Stimulated activated CD8-positive, alpha-beta memory T cell treated with anti-CD3 and anti-CD28 coated beads, Interleukin-4, amount 100 ng/mL, for 4 hours (primary cell): Measurements from ENCODE around the gene BCAS3.
"Not testable (repeated sequence)": the region's sequence is repeated elsewhere in the genome, so short reads cannot be mapped to it uniquely, and the experiment has no call there.

Experiments used
- DNase-seq, 2 donors: peaks; one replicate each; pipeline ENCODE4 v3.0.0-alpha.2; 2020; ENCODE audit warnings: low read depth in 2 of 2, low spot score in 1 of 2

Gene BCAS3

DNA sequence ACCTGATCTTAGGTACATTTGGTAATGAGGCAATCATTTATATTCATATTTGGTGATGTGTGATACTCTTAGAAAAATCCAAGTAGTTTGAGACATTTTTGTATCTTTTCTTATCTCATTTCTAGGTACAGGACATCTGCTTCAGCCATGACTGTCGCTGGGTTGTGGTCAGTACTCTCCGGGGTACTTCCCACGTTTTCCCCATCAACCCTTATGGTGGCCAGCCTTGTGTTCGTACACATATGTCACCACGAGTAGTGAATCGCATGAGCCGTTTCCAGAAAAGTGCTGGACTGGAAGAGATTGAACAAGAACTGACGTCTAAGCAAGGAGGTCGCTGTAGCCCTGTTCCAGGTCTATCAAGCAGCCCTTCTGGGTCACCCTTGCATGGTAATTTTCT, 312.2 kb downstream of the BCAS3 start:
- no peak for DNase-seq

DNA sequence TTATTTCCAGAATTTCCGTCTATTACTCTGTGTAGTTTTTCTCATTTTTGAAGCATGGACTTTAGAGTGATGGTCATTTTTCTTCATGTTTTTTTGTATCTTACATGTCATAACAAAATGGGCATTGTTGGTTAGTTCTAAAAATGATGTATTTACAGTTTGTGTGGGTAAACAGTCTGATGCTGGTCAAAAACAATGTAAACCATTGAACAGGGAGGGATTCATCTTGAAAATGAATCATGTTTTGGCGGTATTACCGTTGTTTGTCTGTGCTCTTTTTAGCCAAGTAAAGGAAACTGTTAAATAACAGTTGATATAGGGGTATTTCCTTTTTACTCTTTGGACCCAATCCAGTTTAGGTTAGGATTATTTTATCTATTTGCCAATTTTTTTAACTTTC, 315.8 kb downstream of the BCAS3 start:
- no peak for DNase-seq

DNA sequence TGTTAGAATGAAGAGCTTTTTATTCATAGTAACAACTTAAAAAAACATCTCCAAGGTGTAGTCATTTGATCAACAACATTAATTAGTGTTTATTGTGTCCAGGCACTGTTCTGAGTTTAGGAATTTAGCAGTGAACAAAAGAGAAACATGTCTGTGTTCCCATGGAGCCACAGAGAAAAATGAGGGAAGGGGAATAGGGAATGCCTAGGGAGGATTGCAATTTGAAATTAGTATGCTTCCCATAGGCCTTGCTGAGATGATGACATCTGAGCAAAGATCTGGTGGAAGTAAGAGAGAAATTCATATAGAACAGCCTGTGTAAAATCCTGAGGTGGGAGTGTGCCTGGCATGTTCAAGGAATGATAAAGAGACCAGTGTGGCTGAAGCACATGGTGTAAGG, 318.0 kb downstream of the BCAS3 start:
- DNase-seq, result no peak

DNA sequence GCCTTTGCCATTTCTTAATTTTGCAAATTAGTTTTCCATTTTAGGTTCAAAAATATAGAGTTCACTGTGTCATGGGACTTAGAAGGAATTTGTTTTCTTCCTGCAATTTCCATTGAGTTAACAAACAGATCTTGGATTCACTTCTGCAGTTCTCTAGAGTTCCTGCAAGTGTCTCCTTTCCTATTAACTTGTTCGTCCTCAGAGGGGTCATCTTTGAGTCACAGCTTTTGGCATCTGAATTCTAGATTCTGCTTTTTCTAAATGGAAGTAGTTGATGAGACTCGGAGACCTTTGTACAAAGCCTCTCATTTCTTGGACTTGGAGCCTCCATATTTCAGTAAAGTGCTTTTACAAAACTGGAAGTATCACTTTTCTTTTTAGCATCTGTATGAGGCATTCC, 323.3 kb downstream of the BCAS3 start:
- no peak for DNase-seq

DNA sequence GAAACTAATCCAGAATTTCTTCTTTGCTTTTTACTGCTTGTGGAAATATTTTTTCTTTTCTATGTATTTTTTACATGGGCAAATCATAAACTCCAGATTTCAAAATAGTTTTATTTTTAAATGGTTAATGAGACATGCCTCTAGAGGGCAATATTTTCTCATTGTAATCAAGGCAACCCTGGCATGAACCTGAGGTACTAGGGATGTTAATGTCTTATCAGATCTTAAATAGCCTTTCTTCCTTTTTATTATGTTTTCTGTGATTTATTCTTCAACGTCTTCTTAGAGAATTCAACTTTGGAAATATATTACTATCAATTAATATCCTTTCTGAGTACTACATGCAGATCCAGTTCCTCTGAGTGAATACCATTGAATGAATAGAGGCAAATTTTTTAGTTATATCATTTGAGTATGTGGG, 324.7 kb downstream of the BCAS3 start:
- no peak for DNase-seq

DNA sequence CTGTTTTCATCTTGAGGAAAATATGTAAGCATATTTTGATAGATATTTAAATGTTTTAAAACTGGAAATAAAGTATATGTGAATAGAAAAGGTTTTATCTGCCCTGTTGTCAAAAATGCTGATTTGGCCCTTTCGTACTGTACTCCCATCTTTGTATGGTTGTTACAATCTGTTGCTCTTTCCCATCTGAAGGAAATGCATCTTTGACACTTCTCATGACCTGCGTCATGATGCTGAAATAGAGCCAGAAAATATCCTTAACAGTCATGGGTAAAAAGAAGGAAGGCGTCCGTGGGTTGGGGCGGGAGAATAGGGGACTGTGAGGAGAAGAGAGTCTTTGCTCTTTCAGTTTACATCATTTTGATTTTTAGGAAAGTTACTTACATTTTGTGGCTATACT, 327.7 kb downstream of the BCAS3 start:
- no peak for DNase-seq

DNA sequence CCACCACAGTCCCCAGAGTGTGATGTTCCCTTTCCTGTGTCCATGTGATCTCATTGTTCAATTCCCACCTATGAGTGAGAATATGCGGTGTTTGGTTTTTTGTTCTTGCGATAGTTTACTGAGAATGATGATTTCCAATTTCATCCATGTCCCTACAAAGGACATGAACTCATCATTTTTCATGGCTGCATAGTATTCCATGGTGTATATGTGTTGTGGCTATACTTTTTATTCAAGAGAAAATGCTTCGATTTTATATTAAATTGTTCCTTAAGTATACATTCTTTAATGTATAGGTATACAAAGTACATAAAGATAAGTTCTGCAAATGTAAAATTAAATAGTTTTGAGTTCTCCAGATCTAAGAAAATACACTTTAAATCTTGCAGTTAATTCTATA, 328.3 kb downstream of the BCAS3 start:
- DNase-seq, result not testable (repeated sequence)

DNA sequence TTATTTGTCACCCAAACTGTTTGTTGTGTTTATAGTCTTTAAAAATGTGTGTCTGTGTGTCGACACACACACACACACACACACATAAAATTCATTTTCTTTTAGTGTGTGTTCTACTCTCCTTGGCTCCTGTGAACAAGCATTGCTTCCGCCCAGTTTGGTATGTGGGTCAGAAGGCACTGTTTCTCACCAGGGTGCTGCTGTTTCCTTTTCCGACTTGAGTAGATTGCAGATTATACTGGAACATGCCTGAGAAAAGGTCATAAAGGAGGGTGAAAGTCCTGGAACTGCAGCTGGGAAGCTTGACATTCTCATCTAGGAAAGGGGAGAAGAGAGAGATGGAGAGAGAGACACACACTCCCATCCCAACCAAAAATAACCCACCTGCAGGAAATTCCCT, 330.3 kb downstream of the BCAS3 start:
- DNase-seq, result no peak

DNA sequence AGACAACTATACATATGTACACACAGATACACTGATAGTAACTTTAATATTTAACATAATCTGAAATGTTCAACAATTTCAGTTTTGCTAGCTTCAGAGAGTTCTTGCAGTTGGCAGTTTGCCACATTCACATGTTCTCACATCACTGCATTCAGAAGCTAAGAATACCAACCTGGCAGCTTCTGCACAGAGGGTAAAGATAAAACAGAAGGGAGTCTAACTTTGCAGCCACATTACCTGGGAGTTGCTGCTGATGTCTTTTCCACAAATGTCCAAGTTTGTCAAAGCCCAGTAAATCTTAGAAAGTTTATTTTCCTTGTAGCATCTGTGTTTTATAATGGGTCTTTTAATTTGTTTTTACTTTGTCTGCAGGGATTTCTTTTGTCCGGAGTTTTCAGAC, 332.0 kb downstream of the BCAS3 start:
- no peak for DNase-seq

DNA sequence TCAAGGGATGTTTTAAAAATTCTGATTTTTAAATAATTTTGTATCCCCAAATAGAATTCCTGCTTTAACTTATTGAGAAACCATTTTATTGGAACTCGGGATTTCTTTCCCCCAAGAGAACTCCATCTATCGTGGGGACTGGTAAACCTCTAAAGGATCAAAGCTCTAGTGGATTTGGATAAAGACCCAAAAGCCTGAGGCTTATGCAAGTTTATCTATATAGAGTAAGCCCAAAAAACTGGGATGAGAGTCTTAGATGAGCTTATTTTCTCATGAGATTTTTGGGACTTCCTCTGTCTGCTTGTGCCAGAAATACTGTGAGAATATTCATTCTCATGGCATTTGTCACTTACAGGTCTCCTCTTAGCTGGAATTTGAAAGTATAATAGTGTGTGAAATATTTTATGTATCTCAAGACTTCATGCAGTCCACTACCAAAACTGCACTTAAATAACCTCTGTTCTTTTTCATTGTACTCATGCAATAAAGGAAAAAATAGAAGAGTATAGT, 333.1 kb downstream of the BCAS3 start:
- DNase-seq, result no peak

DNA sequence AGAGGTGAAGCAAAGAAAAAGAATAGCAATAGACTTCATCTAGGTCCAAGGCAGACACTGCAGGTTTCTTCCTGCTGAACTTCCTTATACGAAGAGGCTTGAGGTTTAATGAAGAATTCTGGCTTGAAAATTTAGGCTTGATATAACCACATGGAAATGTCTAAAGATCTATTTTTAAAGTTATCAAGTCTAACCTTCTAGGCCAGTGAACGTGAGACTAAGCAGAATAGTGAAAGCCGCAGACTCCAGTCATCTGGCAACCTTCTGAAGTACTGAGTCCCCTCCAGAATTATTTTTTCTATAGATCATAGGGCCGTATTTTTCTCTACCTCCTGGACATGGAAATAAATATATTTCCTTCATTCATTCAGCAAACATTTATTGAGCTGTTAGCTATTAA, 333.6 kb downstream of the BCAS3 start:
- DNase-seq, result no peak

DNA sequence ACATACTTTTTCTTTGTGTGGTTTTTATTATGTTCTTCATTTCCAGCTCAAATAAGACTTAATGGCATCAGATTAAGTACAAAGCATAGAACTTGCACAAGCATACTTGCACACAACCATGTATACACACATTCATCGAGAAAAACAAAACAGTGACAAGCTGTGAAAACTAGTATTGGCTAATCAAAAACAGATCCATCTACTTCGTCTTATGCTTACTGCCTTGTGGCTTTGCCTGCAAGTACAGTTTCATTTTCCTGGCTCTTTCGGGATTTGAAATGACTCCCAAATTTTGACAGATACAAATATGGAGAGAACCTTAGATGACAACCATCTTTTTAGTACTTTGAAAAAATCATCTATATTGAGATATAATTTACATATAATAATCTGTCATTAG, 338.3 kb downstream of the BCAS3 start:
- no peak for DNase-seq

DNA sequence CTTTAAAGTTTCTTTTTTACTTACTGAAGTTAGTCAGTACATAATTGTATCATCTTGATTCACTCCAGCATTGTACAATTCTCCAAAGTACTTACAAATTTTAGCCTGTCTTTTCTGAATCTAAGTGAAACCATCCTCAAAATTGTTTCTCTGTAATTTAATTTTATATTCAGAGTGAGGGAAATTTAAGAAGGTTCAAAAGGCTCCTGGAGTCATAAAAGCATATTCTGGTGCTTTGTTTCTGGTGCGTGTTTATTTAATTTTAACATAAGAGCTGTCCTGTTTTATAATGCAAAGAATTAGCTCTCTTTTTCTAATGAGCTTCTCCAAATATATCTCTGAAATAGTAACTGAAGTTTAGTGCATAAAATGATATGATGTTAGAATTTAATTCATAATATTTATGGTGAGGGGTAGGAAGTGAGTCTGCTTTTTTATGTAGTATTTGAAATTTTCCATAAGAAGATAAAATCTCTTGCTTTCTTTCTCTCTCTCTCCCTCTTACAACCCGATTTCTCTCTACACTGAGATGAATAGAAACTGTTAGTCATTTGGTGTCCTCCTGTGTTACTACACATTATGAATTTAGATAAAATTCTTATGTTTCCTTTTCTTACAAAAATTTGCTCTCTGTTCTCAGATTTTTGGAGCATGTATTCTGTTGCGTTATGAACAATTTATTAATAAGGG, 339.8 kb downstream of the BCAS3 start:
- no peak for DNase-seq

DNA sequence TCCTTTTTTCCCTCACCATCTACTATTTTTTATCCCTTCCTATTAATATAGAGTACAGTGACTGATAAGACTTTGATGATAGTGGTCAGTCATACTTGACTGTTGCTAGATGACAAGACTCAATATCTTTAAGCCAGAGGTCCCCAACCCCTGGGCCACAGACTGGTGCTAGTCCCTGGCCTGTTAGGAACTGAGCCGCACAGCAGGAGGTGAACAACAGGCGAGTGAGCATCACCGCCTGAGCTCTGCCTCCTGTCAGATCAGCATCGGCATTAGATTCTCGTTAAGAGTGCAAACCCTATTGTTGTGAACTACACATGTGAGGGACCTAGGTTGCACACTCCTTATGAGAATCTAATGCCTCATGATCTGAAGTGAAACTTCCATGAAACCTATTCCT, 341.3 kb downstream of the BCAS3 start:
- no peak for DNase-seq

DNA sequence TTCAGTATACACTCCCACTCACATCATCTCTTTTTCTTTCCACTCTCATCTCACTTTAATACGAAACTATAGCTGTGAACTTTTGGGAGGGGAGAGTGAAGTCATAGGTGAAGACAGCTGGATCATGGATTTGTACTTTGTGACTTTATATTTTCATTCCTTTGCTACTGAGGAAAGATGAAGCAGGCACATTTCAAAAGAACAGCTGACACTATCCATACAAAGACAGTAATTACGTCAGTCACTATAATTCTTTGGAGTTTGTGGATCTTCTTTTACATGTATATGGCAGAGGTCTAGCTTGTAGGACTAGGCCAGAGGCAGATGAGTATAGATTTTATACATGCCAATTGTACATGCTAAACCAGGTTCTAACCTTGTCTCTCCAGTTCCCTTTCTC, 346.3 kb downstream of the BCAS3 start:
- DNase-seq, result no peak

DNA sequence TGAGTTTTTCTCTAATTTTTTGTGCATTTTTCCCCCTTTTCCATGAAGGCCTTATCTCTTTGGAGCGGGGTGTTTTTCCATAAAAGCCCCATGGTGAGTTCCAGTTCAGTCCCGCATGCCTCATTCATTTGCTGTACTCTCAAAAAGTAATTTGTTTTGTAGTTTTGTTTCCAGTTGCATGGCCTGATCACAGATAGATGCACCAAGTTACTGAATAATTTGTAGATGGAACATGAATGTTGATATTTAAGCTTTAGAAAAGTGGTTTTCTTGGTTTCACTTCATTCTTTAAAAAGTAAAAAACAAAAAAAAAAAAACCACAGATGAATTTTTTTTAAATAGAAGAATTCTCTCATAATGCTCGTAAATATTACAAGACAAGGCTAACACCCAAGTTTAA, 349.2 kb downstream of the BCAS3 start:
- DNase-seq, result no peak

DNA sequence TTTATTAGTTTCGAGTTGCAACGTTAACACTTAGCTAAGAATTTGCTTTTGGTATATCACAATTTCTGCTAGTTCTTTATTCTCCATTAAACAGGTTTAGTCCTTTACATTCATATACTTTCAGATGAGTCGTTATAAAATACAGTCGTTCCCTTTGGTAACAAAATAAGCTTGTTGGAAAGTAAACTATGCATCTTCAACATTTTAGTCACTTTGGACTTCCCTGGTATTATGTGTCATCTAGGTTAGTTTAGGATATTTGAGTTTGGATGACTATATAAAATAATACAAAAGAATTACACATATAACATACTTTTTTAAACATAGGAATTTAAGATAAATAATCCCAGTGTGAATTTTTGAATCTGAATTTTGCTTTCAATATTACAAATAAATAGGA, 351.5 kb downstream of the BCAS3 start:
- DNase-seq, result no peak

DNA sequence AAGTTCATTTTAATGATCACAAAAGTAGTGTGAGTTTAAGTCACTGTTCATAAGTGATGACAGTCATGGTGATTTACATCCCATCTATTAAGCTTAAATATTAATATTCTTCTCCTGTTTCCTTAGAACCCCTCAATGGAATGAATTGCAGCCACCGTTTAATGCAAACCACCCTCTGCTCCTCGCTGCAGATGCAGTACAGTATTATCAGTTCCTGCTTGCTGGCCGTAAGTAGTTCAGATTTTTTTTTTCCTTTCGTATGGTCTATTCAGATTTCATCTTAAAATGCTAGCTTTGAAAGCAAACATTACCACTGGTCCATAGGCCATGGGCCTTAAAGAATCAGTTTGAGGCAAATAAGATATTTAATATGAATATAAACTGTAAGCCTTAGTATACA, 363.0 kb downstream of the BCAS3 start:
- no peak for DNase-seq

DNA sequence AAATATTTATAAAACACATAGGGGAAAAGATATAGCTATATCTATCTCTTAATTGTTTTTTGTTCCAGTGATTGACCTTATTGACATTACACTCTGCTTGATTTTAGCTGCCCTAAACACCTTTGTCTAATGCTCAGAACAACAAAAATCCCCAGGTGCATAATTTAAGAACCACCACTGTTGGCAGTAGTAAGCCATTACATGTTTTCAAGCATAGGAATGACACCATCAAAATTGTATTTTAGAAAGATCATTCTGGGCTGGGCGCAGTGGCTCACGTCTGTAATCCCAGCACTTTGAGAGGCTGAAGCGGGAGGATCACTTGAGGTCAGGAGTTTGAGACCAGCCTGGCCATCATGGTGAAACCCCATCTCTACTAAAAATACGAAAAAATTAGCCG, 364.7 kb downstream of the BCAS3 start:
- not testable (repeated sequence) for DNase-seq

DNA sequence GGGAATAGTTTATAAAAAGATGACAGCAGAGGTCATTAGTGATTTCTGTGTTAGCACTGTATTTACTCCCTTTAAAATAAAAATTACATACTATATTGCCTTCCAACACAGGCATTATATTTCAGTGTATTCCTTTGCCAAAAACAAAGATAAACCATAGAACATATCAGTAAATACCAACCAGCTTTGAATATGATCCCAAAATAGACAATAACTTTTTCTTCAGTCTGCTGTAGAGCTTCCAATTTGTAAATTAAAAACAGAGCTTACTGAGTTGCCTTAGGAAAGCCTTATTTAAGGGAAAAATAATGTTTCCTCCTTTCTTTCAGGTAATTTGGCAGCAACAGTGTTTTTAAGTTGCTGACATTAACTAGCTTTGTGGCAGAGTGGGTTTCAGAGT, 369.9 kb downstream of the BCAS3 start:
- no peak for DNase-seq

DNA sequence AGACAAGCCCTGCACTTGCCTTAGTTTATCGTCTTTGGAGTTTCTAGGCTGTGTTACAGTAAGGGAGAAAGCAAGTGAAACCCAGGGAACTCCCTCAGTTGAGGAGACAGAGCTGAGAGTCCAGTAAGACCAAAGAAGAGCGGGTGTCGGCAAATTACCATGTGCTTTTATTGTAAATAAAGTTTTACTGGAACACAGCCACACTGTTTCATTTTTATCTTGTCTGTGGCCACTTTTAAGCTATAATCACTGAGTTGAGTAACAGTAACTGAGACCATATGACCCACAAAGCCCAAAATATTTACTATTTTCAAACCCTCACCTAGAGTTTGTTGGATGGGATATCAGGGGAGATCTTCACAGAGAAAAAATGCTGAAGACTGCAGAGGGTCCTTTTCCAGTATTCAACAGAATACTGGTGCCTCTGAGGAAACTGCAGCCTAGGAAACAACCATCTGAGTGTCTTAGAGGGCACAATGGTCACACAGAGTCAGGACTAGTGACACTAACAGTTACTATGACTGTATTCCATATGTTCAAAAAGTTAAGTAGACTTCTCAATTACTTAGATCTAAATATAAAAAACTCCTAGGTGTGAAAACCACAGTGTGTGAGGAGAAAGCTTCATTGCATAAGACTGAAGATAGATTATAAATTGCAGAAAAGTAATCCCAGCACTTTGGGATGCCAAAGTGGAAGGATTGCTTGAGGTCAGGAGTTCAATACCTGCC, 370.9 kb downstream of the BCAS3 start:
- DNase-seq, result no peak

DNA sequence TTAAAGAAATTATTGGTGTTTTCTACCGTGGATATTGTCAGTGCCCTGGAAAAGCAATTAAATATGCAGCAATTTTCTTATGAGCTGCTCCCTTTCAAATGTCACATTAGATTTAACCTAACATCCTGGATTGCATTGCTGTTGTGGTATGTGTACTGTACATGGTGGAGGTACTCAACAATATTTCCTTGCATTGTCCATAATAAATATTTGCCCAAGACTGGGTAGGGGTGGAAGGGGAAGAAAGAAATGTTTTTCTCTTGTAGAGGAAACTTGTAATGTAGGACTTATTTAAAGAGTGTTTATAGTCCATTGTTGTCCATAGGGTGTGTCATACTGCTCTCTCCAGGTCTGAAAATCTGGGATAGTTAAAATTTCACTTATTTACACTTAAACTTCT, 375.8 kb downstream of the BCAS3 start:
- no peak for DNase-seq

DNA sequence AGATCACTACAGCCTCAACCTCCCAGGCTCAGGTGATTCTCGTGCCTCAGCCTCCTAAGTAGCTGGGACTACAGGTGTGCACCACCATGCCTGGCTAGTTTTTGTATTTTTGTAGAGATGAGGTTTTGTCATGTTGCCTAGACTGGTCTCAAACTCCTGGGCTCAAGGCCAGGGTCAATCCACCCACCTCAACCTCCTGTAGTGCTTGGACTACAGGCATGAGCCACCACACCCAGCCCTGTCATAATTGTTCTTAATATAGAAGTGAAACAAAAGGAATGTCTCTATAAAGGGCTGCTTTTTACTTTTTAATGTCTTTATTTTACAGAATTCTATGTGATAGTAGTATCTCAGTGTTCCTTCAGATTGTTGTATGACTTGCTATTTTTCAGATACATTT, 376.8 kb downstream of the BCAS3 start:
- no peak for DNase-seq
